GM12875 (cell line): ENCODE measurements around the gene GLRX.

ENCODE experiments used
- H3K4me3 ChIP-seq: one replicate; pipeline ENCODE4 v1.5.1; 2011; ENCODE audit warnings: low read depth, low read length, control low read depth
- TF ChIP-seq, protein P1 (sequence below): IDR thresholded peaks from 2 replicates; pipeline ENCODE4 v1.5.1; 2011; ENCODE audit warnings: low read depth, mild to moderate bottlenecking, control low read depth, inconsistent platforms, low read length, moderate library complexity, borderline replicate concordance; ENCODE audit not compliant: insufficient read depth

The GLRX gene

DNA sequence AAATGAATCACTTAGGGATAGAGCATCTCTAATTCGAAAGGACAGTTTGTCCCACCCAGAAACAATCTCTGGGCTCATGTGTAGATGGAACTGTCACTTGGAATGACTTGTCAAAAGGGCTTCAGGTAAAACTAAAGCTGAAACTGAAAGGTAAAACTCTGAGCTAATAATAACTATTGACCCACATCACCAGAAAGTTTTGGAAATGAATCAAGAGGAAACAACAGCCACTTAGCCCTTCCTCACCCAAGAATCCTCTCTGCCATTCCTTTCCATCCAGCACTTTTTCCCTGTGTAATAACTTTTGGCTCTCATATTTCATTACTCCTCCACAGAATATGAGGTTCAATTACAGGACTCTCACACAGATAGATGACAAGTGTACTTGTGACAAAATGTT lies 14.0 kb upstream of the GLRX start:
- TF ChIP-seq, protein P1, sequence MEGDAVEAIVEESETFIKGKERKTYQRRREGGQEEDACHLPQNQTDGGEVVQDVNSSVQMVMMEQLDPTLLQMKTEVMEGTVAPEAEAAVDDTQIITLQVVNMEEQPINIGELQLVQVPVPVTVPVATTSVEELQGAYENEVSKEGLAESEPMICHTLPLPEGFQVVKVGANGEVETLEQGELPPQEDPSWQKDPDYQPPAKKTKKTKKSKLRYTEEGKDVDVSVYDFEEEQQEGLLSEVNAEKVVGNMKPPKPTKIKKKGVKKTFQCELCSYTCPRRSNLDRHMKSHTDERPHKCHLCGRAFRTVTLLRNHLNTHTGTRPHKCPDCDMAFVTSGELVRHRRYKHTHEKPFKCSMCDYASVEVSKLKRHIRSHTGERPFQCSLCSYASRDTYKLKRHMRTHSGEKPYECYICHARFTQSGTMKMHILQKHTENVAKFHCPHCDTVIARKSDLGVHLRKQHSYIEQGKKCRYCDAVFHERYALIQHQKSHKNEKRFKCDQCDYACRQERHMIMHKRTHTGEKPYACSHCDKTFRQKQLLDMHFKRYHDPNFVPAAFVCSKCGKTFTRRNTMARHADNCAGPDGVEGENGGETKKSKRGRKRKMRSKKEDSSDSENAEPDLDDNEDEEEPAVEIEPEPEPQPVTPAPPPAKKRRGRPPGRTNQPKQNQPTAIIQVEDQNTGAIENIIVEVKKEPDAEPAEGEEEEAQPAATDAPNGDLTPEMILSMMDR: no peak
- H3K4me3 ChIP-seq: no peak overlapping the region

DNA sequence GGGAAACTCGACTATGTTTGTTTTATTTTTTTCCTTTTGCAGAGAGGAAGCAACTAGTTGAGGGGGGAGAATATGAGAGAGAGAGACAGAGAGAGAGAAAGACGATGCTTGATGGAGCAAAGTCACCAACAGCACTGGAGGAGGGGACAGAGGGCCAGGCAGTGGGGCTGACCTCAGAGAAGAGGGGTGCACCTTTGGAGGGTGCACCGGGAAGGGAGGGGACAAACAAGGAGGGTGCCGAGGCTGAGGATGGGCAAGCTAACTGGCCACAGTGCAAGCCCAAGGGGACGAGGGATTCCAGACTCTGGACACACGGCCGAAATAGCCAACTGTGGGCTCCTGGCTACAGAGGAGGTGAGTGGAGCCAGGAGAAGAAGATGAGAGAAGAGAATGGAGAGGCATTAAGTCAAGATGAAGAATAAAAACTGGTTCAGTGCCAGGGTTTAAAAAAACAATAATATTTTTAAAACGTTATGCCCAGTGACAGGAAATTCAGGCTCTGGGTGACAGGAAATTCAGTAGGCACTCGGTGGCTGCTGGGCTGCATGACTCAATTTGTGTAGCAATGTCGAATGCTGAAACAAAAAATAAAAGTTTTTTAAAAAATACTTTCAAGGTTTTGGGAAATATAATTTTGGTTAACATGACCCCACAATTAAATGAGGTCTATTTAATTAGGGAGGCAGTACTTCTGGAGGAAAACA lies 13.3 kb upstream of the GLRX start:
- TF ChIP-seq, protein P1: no peak
- H3K4me3 ChIP-seq: peak overlapping the region; percentile 52

- H3K4me3 ChIP-seq: no peak overlapping the region
- TF ChIP-seq, protein P1: no peak
These were observed 10.1 kb upstream of the GLRX start for GRCh38 chr5:95832664-95833063.

DNA sequence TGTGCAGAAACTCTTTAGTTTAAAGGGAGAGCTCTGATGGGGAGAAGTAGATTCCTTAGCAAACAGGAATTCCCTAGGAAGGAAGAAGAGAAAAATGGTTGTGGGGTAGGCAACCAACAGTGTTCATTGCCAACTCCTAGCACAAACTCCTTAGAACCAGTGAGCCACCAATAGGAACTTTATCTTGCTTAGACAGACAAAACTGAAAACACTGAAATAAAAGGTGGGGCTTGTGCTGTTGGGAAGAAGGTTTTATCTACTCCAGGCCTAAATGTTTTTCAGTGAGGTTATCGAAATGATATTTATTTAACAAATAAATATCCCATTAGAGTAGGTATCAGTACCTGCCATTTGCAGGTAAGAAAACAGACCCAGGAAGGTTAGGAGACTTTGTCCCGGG lies 7.7 kb upstream of the GLRX start:
- H3K4me3 ChIP-seq: no peak overlapping the region
- TF ChIP-seq, protein P1: no peak

DNA sequence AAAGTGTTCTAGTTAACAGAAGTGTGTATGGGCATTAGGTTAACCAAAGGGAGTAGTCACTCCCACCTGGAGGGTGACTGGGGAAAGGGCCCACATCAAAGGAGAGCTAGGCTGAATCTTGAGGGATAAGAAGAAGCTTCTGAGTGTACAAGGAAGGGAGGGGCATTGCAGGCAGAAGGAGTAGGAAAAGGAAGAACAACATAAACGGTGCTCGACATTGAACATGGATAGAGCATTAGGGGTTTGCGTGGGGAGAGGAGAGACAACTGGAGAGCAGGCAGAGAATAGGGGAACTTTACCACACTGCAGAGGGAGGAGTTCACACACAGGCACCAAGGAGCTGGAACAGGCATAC lies 5.3 kb upstream of the GLRX start:
- no peak overlapping the region for H3K4me3 ChIP-seq
- TF ChIP-seq, protein P1: no peak

GRCh38 chr5:95826949-95827891 lies 4.7 kb upstream of the GLRX start:
- H3K4me3 ChIP-seq: no peak overlapping the region
- TF ChIP-seq, protein P1: no peak
